Measurements from ENCODE around the gene CCNB1IP1.
"Not testable (repeated sequence)": the region's sequence is repeated elsewhere in the genome, so short reads cannot be mapped to it uniquely, and the experiment has no call there.

CCNB1IP1 gene

GRCh38 chr14:20295067-20295466 lies 38.0 kb downstream of the CCNB1IP1 start:
- peak in 2 of 3 donors; percentile 36 to 40 for DNase-seq
- Histone ChIP-seq H3K27ac (ENCODE audit: insufficient read depth in 1 of 2, low read depth in 1 of 2, low read length in 2 of 2, poor library complexity in 1 of 2, severe bottlenecking in 2 of 2) (peak overlapping the region in 1 of 2 experiments; percentile 18), H3K4me3 (ENCODE audit: control insufficient read depth in 1 of 7, extremely low read depth in 1 of 7, insufficient read depth in 4 of 7, low read depth in 2 of 7, low read length in 6 of 7) (no peak overlapping the region), H3K9me3 (ENCODE audit: control extremely low read depth in 1 of 5, control insufficient read depth in 4 of 5, insufficient read depth in 2 of 5, low read depth in 1 of 5, low read length in 4 of 5) (no peaks in the 10 kb centered on the region), H3K36me3 (ENCODE audit: control insufficient read depth in 4 of 4, insufficient read depth in 4 of 4, low read length in 3 of 4) (peaks cover 18 to 86% (median 54%) of the 10 kb centered on the region in 4 experiments), H3K27me3 (replicated peaks in 2 of 5; ENCODE audit: control insufficient read depth in 4 of 5, insufficient read depth in 5 of 5, low read length in 4 of 5) (no peaks in the 10 kb centered on the region), H3K4me1 (ENCODE audit: control extremely low read depth in 1 of 4, control insufficient read depth in 4 of 4, insufficient read depth in 4 of 4, low read length in 3 of 4) (peaks cover 0 to 5% (median 2%) of the 10 kb centered on the region in 4 experiments)
- WGBS (ENCODE audit: insufficient coverage) = 42% methylated on average over 3 of the region's 4 CpGs
- CTCF ChIA-PET = interaction anchor here (1.9 kb wide), 1 partner anchor 10 kb away, joined by 5 read pairs; the partner anchor contains the start of gene TTC5
- POLR2A ChIA-PET = interaction anchor here (0.7 kb wide), 1 partner anchor 48 kb away, joined by 3 read pairs; no protein-coding TSS in a partner anchor

- H3K36me3 ChIP-seq (ENCODE audit: control insufficient read depth in 4 of 4, insufficient read depth in 4 of 4, low read length in 3 of 4) = peaks cover 20 to 87% (median 56%) of the 10 kb centered on the region in 4 experiments
- no peak for DNase-seq
- no peak overlapping the region for H3K4me3 ChIP-seq (ENCODE audit: control insufficient read depth in 1 of 7, extremely low read depth in 1 of 7, insufficient read depth in 4 of 7, low read depth in 2 of 7, low read length in 6 of 7)
- CTCF ChIA-PET = no interaction called here
- no peaks in the 10 kb centered on the region for H3K9me3 ChIP-seq (ENCODE audit: control extremely low read depth in 1 of 5, control insufficient read depth in 4 of 5, insufficient read depth in 2 of 5, low read depth in 1 of 5, low read length in 4 of 5)
- peaks cover 0 to 5% (median 2%) of the 10 kb centered on the region in 4 experiments for H3K4me1 ChIP-seq (ENCODE audit: control extremely low read depth in 1 of 4, control insufficient read depth in 4 of 4, insufficient read depth in 4 of 4, low read length in 3 of 4)
- H3K27me3 ChIP-seq (replicated peaks in 2 of 5; ENCODE audit: control insufficient read depth in 4 of 5, insufficient read depth in 5 of 5, low read length in 4 of 5) = no peaks in the 10 kb centered on the region
- POLR2A ChIA-PET = interaction anchor here (0.7 kb wide), 1 partner anchor 48 kb away, joined by 3 read pairs; no protein-coding TSS in a partner anchor
- H3K27ac ChIP-seq (ENCODE audit: insufficient read depth in 1 of 2, low read depth in 1 of 2, low read length in 2 of 2, poor library complexity in 1 of 2, severe bottlenecking in 2 of 2) = peak overlapping the region in 1 of 2 experiments; percentile 18
- WGBS (ENCODE audit: insufficient coverage) = no CpG with 5 or more reads among the region's 2 CpGs
Measured at GRCh38 chr14:20294636-20295035, 38.4 kb downstream of the CCNB1IP1 start.

- H3K36me3 ChIP-seq (ENCODE audit: control insufficient read depth in 4 of 4, insufficient read depth in 4 of 4, low read length in 3 of 4) = peaks cover 7 to 34% (median 11%) of the 10 kb centered on the region in 4 experiments
- H3K27me3 ChIP-seq (replicated peaks in 2 of 5; ENCODE audit: control insufficient read depth in 4 of 5, insufficient read depth in 5 of 5, low read length in 4 of 5); DNase-seq; POLR2A ChIA-PET; H3K27ac ChIP-seq (ENCODE audit: insufficient read depth in 1 of 2, low read depth in 1 of 2, low read length in 2 of 2, poor library complexity in 1 of 2, severe bottlenecking in 2 of 2); H3K4me3 ChIP-seq (ENCODE audit: control insufficient read depth in 1 of 7, extremely low read depth in 1 of 7, insufficient read depth in 4 of 7, low read depth in 2 of 7, low read length in 6 of 7); H3K9me3 ChIP-seq (ENCODE audit: control extremely low read depth in 1 of 5, control insufficient read depth in 4 of 5, insufficient read depth in 2 of 5, low read depth in 1 of 5, low read length in 4 of 5); CTCF ChIA-PET; H3K4me1 ChIP-seq (ENCODE audit: control extremely low read depth in 1 of 4, control insufficient read depth in 4 of 4, insufficient read depth in 4 of 4, low read length in 3 of 4): not testable (repeated sequence)
- WGBS (ENCODE audit: insufficient coverage) = no CpG with 5 or more reads among the region's 1 CpG
Measured at GRCh38 chr14:20281998-20282397, 51.1 kb downstream of the CCNB1IP1 start.

GRCh38 chr14:20280265-20280664 lies 52.8 kb downstream of the CCNB1IP1 start:
- 95% methylated on average over 5 of the region's 7 CpGs for WGBS (ENCODE audit: insufficient coverage)
- CTCF ChIA-PET; H3K9me3 ChIP-seq (ENCODE audit: control extremely low read depth in 1 of 5, control insufficient read depth in 4 of 5, insufficient read depth in 2 of 5, low read depth in 1 of 5, low read length in 4 of 5); H3K4me3 ChIP-seq (ENCODE audit: control insufficient read depth in 1 of 7, extremely low read depth in 1 of 7, insufficient read depth in 4 of 7, low read depth in 2 of 7, low read length in 6 of 7); DNase-seq; POLR2A ChIA-PET; H3K27ac ChIP-seq (ENCODE audit: insufficient read depth in 1 of 2, low read depth in 1 of 2, low read length in 2 of 2, poor library complexity in 1 of 2, severe bottlenecking in 2 of 2); H3K27me3 ChIP-seq (replicated peaks in 2 of 5; ENCODE audit: control insufficient read depth in 4 of 5, insufficient read depth in 5 of 5, low read length in 4 of 5); H3K4me1 ChIP-seq (ENCODE audit: control extremely low read depth in 1 of 4, control insufficient read depth in 4 of 4, insufficient read depth in 4 of 4, low read length in 3 of 4): not testable (repeated sequence)
- H3K36me3 ChIP-seq (ENCODE audit: control insufficient read depth in 4 of 4, insufficient read depth in 4 of 4, low read length in 3 of 4) = peaks cover 5 to 22% (median 11%) of the 10 kb centered on the region in 4 experiments

GRCh38 chr14:20278414-20278813 lies 54.7 kb downstream of the CCNB1IP1 start:
- CTCF ChIA-PET = interaction anchor here (0.8 kb wide), 1 partner anchor 63 kb away, joined by 3 read pairs; no protein-coding TSS in a partner anchor
- DNase-seq = peak in 2 of 3 donors; percentile 13 to 40
- H3K4me3 ChIP-seq (ENCODE audit: control insufficient read depth in 1 of 7, extremely low read depth in 1 of 7, insufficient read depth in 4 of 7, low read depth in 2 of 7, low read length in 6 of 7) = no peak overlapping the region
- H3K27ac ChIP-seq (ENCODE audit: insufficient read depth in 1 of 2, low read depth in 1 of 2, low read length in 2 of 2, poor library complexity in 1 of 2, severe bottlenecking in 2 of 2) = no peak overlapping the region
- peaks cover 0 to 17% (median 10%) of the 10 kb centered on the region in 5 experiments for H3K9me3 ChIP-seq (ENCODE audit: control extremely low read depth in 1 of 5, control insufficient read depth in 4 of 5, insufficient read depth in 2 of 5, low read depth in 1 of 5, low read length in 4 of 5)
- 50% methylated on average over 1 of the region's 1 CpG for WGBS (ENCODE audit: insufficient coverage)
- peaks cover 5 to 29% (median 12%) of the 10 kb centered on the region in 4 experiments for H3K36me3 ChIP-seq (ENCODE audit: control insufficient read depth in 4 of 4, insufficient read depth in 4 of 4, low read length in 3 of 4)
- POLR2A ChIA-PET = no interaction called here
- H3K27me3 ChIP-seq (replicated peaks in 2 of 5; ENCODE audit: control insufficient read depth in 4 of 5, insufficient read depth in 5 of 5, low read length in 4 of 5) = no peaks in the 10 kb centered on the region
- H3K4me1 ChIP-seq (ENCODE audit: control extremely low read depth in 1 of 4, control insufficient read depth in 4 of 4, insufficient read depth in 4 of 4, low read length in 3 of 4) = peaks cover 0 to 5% (median 2%) of the 10 kb centered on the region in 4 experiments

GRCh38 chr14:20277409-20277808 lies 55.7 kb downstream of the CCNB1IP1 start:
- DNase-seq = no peak
- ChIA-PET CTCF (no interaction called here), POLR2A (no interaction called here)
- Histone ChIP-seq H3K27ac (ENCODE audit: insufficient read depth in 1 of 2, low read depth in 1 of 2, low read length in 2 of 2, poor library complexity in 1 of 2, severe bottlenecking in 2 of 2) (no peak overlapping the region), H3K9me3 (ENCODE audit: control extremely low read depth in 1 of 5, control insufficient read depth in 4 of 5, insufficient read depth in 2 of 5, low read depth in 1 of 5, low read length in 4 of 5) (peaks cover 0 to 26% (median 14%) of the 10 kb centered on the region in 5 experiments), H3K4me3 (ENCODE audit: control insufficient read depth in 1 of 7, extremely low read depth in 1 of 7, insufficient read depth in 4 of 7, low read depth in 2 of 7, low read length in 6 of 7) (no peak overlapping the region), H3K36me3 (ENCODE audit: control insufficient read depth in 4 of 4, insufficient read depth in 4 of 4, low read length in 3 of 4) (peaks cover 5 to 29% (median 14%) of the 10 kb centered on the region in 4 experiments), H3K27me3 (replicated peaks in 2 of 5; ENCODE audit: control insufficient read depth in 4 of 5, insufficient read depth in 5 of 5, low read length in 4 of 5) (no peaks in the 10 kb centered on the region), H3K4me1 (ENCODE audit: control extremely low read depth in 1 of 4, control insufficient read depth in 4 of 4, insufficient read depth in 4 of 4, low read length in 3 of 4) (peaks cover 0 to 5% (median 2%) of the 10 kb centered on the region in 4 experiments)
- 100% methylated on average over 2 of the region's 2 CpGs for WGBS (ENCODE audit: insufficient coverage)

- ChIA-PET POLR2A (no interaction called here), CTCF (no interaction called here)
- H3K27ac ChIP-seq (ENCODE audit: insufficient read depth in 1 of 2, low read depth in 1 of 2, low read length in 2 of 2, poor library complexity in 1 of 2, severe bottlenecking in 2 of 2) = no peak overlapping the region
- H3K4me3 ChIP-seq (ENCODE audit: control insufficient read depth in 1 of 7, extremely low read depth in 1 of 7, insufficient read depth in 4 of 7, low read depth in 2 of 7, low read length in 6 of 7) = no peak overlapping the region
- 100% methylated on average over 1 of the region's 2 CpGs for WGBS (ENCODE audit: insufficient coverage)
- peaks cover 0 to 38% (median 14%) of the 10 kb centered on the region in 5 experiments for H3K9me3 ChIP-seq (ENCODE audit: control extremely low read depth in 1 of 5, control insufficient read depth in 4 of 5, insufficient read depth in 2 of 5, low read depth in 1 of 5, low read length in 4 of 5)
- no peaks in the 10 kb centered on the region for H3K27me3 ChIP-seq (replicated peaks in 2 of 5; ENCODE audit: control insufficient read depth in 4 of 5, insufficient read depth in 5 of 5, low read length in 4 of 5)
- no peak for DNase-seq
- peaks cover 0 to 5% (median 2%) of the 10 kb centered on the region in 4 experiments for H3K4me1 ChIP-seq (ENCODE audit: control extremely low read depth in 1 of 4, control insufficient read depth in 4 of 4, insufficient read depth in 4 of 4, low read length in 3 of 4)
- peaks cover 0 to 16% (median 9%) of the 10 kb centered on the region in 4 experiments for H3K36me3 ChIP-seq (ENCODE audit: control insufficient read depth in 4 of 4, insufficient read depth in 4 of 4, low read length in 3 of 4)
Measured at GRCh38 chr14:20274062-20274461, 59.0 kb downstream of the CCNB1IP1 start.

Measured in common myeloid progenitor, CD34-positive (primary cell).